T-helper 2 cell (primary cell): ENCODE results near the gene ITGB1BP1.

ENCODE experiments used
- DNase-seq, 5 experiments: peaks; one replicate each; pipeline versions ENCODE4 v3.0.0 to v3.0.0-alpha.2; 2012 to 2022

Gene ITGB1BP1

GRCh38 chr2:9424447-9425164 is 1.3 kb upstream of the ITGB1BP1 start:
- no peak for DNase-seq

- peak in 2 of 5 experiments; percentile 12 to 68 for DNase-seq
These were observed 569 bp upstream of the ITGB1BP1 start for GRCh38 chr2:9423922-9424272.

GRCh38 chr2:9422321-9423099 is 818 bp downstream of the ITGB1BP1 start:
- DNase-seq: peak in 3 of 5 experiments; percentile 12 to 77 (median 15)

DNA sequence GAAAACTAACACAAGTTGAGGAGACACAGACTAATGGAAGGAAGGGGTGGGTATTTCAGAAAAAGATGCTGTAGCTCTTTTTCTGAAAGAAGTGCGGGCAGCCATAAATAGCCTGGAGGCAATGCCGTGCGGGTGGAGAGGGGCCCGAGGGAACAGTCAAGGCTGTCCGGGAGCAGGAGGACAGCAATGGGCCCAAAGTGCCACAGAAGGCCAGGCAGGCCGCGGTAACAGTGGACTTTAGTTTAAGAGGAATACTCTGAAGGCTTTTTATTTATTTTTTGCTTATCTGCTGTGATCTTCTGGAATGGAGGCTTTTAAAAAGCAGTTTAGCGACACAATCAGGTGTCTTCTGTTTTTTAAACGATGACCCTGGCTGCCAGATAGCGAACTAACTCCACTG is 2.8 kb downstream of the ITGB1BP1 start:
- no peak for DNase-seq

DNA sequence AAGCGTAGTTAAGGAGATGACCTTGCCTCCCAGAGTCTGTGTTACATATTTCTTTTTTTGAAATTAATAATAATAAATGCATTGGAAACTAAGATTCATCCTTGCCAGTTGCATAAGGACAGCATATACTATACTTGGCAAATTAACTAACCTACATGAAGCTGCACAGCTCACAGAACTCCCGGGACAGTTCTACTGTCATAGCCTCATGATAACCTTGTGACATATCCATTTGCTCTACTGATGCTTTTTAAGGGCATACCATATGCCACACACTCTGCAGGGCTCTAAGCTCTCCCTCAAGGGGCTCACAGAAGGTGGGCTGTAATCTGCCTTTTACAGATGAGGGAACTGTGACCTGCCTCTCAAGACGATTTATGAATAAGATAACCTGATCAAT is 3.8 kb downstream of the ITGB1BP1 start:
- no peak for DNase-seq

DNA sequence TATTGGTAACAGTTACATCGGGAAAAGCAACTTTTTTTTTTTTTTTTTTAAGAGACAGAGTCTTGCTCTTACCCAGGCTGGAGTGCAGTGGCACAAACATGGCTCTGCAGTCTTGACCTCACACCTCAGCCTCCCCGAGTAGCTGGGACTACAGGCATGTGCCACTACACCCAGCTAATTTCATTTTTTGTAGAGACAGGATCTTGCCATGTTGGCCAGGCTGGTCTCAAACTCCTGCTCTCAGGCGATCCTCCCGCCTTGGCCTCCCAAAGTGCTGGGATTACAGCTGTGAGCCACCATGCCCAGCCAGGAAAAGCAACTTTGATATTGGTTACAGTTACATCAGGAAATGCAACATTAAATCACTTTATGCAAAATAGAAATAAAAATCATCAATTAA is 4.6 kb downstream of the ITGB1BP1 start:
- DNase-seq: no peak

- no peak for DNase-seq
These were observed 5.6 kb downstream of the ITGB1BP1 start for GRCh38 chr2:9417725-9418124.

DNA sequence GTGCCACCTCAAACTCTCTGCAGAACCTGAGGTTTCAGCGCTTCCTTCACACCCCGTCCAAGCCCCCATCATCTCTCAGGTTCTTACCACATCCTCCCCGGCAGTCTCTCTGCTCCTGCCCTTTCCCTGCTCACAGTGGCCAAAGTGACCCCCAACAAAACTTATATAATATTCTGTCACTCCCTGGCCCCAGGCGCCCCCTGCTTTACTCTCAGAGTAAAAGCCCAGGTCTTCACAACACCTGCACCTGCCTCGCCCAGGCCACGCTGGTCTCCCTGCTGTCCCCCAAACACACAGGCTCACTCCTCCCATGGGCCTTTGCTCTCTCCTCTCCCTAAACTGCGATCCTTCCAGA is 6.4 kb downstream of the ITGB1BP1 start:
- peak in 1 of 5 experiments; percentile 3 for DNase-seq

DNA sequence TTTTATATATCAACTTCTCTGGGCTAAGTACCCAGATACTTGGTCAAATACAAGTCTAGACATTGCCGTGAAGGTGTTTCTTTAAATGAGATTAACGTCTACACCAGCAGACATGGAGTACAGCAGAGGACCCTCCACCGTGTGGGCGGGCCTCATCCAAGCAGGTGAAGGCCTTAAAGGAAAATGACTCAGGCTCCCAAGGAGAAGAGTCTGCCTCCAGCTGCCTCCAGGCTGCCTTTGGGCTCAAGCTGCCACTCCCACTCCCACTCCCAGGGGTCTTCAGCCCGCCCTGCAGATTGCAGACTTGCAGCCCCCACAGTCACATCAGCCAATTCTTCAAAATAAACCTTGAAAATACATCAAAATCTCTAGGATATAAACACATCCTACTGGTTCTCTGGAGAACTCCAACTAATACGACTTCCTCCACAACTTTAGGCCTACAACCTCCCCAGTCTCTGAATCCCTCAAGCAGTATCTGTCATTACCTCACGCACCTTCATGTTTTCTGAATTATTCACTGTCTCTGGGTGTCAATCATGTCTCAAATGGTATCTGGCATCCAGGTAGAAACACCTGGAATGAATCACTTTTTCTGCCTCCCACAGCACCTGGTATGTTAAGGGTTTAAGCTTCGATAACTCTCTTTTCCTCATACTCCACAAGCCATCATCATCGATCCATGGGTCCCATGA is 6.9 kb downstream of the ITGB1BP1 start:
- no peak for DNase-seq

- no peak for DNase-seq
These were observed 7.7 kb downstream of the ITGB1BP1 start for GRCh38 chr2:9415516-9416169.

DNA sequence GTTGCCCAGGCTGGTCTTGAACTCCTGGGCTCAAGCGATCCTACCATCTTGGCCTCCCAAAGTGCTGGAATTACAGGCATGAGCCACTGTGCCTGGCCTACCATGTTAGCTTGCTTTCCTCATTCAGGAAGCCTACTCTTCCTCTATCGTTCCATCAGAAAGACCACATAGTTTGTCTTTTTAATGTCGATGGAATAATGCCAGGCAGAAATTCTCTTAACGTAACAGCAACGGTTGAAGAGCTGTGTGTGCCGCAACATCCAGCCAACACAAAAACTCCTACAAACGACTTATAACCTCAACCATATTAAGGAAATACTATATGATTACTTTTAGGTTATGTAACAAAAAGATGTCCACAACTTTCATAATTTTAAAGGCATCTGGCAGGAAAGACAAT is 10.5 kb downstream of the ITGB1BP1 start:
- no peak for DNase-seq

DNA sequence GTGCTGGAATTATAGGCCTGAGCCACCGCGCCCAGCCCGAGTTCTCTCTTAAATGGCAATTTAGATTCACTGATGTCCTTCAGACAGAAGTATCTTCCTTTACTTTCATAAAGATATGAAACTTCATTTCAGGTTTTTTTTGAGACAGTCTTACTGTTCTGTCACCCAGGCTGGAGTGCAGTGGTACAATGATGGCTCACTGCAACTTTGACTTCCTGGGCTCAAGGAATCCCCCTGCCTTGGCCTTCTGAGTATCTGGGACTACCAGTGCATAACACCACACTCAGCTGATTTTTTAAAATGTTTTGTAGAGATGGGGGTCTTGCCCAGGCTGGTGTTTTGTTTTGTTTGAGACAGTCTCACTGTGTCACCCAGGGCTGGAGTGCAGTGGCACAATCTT is 13.2 kb downstream of the ITGB1BP1 start:
- DNase-seq: no peak

GRCh38 chr2:9408641-9409151 is 14.6 kb downstream of the ITGB1BP1 start:
- DNase-seq: no peak

DNA sequence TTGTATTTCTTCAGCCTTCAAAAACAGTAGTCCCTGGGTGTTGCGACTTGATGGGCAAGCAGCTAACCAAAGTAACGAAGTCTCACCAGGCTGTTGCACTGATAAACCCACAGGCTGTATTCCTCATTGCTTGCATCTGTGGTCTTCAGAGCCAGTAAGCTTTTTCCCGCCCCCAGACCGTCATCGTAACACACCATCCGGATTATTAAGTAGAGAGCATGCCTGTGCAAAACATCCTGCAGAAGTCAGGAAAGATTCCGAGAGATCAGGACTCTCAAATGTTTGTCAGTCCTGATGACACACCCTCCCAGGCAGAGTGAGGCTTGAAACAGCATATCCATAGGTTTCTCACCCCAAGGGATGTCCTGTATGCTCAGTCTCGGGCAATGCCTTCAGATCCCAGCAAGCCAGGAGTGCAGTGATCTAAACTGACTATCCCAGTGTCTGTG is 15.9 kb downstream of the ITGB1BP1 start:
- no peak for DNase-seq

- DNase-seq: no peak
These were observed 16.6 kb downstream of the ITGB1BP1 start for GRCh38 chr2:9406529-9407362.

DNA sequence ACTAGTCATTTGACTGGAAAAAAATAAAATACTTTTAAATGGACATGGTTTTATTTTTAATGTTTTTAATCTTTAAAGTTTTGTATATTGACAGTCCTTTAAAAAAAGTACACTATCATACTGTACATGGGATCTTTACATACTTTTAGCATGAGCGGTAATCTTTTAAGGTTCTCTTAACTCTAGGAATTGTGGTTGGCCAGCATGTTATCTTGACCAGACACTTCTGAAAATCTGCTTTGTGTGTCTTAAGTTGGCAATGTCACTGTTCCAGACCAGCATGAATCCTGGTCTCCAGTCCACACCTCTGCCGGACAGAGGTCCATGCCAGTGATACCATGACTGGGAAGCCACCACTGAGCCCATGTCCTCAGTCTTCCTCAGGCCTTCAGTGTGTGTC is 17.7 kb downstream of the ITGB1BP1 start:
- DNase-seq: no peak

DNA sequence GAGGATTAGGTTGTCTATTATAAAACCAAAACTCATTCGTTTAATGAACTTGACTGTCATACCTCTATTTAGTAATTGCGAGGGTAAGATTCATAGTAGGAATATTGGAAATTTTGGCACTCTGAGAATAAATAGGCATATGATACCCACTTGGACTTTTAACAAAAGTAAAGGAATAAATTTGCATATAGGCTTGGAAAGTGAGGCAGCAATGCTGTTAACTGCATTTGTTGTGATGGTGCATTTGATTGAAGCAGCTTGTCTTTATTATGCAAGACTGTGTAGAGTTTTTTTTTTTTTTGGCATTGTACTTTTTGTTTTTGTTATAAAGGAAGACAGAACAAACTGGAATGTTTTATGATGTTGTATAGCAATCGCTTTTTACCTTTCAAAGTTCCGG is 18.9 kb downstream of the ITGB1BP1 start:
- no peak for DNase-seq

DNA sequence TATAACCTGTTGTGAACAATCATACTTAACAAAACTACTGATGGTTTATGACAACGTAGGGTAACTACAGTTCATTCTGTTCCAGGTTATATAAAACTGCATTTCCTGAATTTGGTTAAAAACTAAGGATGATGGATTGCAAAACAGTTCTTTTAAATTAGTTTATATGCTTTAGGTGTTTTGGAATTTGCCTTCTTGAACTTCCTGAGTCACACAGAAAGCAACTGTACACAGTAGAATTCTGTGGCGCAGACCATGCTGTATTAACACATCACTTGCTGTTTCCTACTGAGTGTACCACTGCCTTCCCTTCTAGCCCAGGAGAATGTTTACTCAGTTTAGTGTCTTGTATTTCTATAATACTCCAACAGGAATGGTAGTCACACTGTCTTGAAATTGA is 19.4 kb downstream of the ITGB1BP1 start:
- DNase-seq: no peak

- no peak for DNase-seq
These were observed 21.5 kb downstream of the ITGB1BP1 start for GRCh38 chr2:9401646-9402371.

DNA sequence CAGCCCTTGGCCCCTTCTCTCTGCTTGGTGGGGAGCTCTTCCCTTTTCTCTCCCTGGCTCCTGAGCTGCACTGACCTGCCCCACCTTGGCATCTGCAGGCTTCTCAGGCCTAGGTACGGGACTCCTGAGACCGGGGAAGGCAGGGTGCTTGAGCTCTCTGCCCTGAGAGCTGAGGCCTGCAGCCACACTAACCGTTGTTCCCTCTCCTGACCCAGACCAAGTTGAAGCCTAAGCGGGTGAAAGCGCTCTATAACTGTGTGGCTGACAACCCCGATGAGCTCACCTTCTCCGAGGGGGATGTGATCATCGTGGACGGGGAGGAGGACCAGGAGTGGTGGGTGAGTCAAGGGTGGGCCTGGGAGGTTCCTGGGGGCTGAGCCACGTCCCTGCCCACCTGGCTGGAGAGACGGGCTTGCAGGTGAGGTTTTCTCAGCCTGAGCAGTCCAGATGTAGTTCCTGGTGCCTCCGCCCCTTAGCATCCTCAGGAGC is 22.2 kb downstream of the ITGB1BP1 start:
- DNase-seq: no peak
